ENCODE results near the gene IMMP1L. TPM values are rescaled to one million over a fixed set of nuclear protein-coding genes. Genes with fewer than 3 reads are reported as not detected.

IMMP1L gene
- total RNA-seq, 6 experiments from 2014 or later = 5.9 to 17.9 (median 10.6) TPM

DNA sequence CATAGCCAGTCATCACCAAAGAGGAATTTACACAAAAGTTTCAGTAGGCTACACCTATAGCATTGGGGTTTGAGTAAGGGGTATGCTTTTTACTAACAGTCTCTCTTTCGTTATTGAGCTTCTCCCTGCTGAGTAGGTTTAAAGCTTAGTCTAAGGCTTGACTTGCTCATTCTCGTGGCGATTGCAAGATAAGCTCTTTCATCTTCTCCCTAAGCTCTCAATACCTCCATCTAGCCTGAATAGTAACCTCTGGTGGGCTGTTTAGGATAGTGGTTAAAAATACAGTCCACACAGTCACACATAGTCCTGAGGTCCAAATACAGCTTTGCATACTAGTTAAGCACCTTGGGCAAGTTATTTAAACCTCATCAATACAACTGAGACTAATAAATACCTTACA lies 65.6 kb downstream of the IMMP1L start:
- no peaks in the 10 kb centered on the region for H3K36me3 ChIP-seq
- no peaks in the 10 kb centered on the region for H3K27me3 ChIP-seq
- no peak for ATAC-seq
- WGBS (ENCODE audit: insufficient coverage, low coverage, low lambda C conversion rate, missing lambda C conversion rate) = 86% methylated on average over 3 of the region's 3 CpGs
- TF ChIP-seq POLR2A (IDR thresholded peaks at IDR 0.05) = no peak
- TF ChIP-seq, protein P1, sequence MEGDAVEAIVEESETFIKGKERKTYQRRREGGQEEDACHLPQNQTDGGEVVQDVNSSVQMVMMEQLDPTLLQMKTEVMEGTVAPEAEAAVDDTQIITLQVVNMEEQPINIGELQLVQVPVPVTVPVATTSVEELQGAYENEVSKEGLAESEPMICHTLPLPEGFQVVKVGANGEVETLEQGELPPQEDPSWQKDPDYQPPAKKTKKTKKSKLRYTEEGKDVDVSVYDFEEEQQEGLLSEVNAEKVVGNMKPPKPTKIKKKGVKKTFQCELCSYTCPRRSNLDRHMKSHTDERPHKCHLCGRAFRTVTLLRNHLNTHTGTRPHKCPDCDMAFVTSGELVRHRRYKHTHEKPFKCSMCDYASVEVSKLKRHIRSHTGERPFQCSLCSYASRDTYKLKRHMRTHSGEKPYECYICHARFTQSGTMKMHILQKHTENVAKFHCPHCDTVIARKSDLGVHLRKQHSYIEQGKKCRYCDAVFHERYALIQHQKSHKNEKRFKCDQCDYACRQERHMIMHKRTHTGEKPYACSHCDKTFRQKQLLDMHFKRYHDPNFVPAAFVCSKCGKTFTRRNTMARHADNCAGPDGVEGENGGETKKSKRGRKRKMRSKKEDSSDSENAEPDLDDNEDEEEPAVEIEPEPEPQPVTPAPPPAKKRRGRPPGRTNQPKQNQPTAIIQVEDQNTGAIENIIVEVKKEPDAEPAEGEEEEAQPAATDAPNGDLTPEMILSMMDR (IDR thresholded peaks at IDR 0.05) = no peak
- DNase-seq = no peak
- H3K9me3 ChIP-seq = no peaks in the 10 kb centered on the region
- H3K27ac ChIP-seq = no peak overlapping the region
- H3K4me1 ChIP-seq = no peaks in the 10 kb centered on the region
- no peak overlapping the region for H3K4me3 ChIP-seq
- intact Hi-C loops (cut with DNase I) = no loop called here

DNA sequence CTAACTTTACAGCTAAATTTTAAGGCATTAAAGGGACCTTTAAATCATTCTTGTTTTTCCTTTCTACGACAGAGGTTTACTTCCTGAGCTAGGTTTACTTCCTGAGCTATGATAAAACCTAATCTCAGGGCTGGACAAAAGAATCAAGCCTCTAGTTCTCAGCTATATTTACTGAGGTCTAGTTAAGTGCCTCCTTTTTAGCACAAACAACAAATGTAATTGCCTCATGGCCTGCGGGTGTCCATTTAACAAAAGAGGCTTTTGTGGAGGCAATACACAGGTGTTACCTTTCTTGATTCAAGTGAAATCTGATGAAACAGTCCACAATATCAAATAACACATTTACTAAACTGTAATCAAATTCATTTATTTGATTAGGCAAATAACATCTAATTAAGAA lies 67.3 kb downstream of the IMMP1L start:
- WGBS (ENCODE audit: insufficient coverage, low coverage, low lambda C conversion rate, missing lambda C conversion rate) = 54% methylated on average over 2 of the region's 2 CpGs
- no peak overlapping the region for H3K27ac ChIP-seq
- H3K4me3 ChIP-seq = no peak overlapping the region
- ATAC-seq = no peak
- no peaks in the 10 kb centered on the region for H3K9me3 ChIP-seq
- no peaks in the 10 kb centered on the region for H3K27me3 ChIP-seq
- DNase-seq = no peak
- no peaks in the 10 kb centered on the region for H3K4me1 ChIP-seq
- intact Hi-C loops (cut with DNase I) = no loop called here
- TF ChIP-seq POLR2A (IDR thresholded peaks at IDR 0.05) = no peak
- TF ChIP-seq, protein P1 (IDR thresholded peaks at IDR 0.05) = no peak
- H3K36me3 ChIP-seq = no peaks in the 10 kb centered on the region

DNA sequence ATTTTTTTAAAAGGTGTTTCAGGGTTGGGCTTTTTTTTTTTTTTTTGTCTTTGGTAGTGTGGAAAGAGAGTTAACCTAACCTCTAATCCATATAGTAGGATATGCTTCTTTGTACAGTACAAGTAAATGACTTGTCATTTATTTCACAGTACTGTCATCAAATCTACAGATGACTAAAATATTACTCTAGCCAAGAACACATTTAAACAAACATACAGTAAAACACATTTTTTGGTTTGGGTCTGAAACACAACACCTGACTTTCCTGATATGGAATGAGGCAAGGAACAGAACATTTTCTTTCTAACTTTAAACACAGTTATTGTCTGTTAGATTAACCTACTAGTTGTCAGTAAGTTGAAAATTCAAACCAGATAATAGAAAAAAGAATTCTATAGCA lies 68.1 kb downstream of the IMMP1L start:
- Histone ChIP-seq H3K9me3 (no peaks in the 10 kb centered on the region), H3K4me3 (no peak overlapping the region), H3K4me1 (no peaks in the 10 kb centered on the region), H3K27me3 (no peaks in the 10 kb centered on the region), H3K36me3 (no peaks in the 10 kb centered on the region), H3K27ac (no peak overlapping the region)
- TF ChIP-seq POLR2A (IDR thresholded peaks at IDR 0.05) = no peak
- TF ChIP-seq, protein P1 (IDR thresholded peaks at IDR 0.05) = no peak
- no peak for DNase-seq
- ATAC-seq = no peak
- intact Hi-C loops (cut with DNase I) = no loop called here

DNA sequence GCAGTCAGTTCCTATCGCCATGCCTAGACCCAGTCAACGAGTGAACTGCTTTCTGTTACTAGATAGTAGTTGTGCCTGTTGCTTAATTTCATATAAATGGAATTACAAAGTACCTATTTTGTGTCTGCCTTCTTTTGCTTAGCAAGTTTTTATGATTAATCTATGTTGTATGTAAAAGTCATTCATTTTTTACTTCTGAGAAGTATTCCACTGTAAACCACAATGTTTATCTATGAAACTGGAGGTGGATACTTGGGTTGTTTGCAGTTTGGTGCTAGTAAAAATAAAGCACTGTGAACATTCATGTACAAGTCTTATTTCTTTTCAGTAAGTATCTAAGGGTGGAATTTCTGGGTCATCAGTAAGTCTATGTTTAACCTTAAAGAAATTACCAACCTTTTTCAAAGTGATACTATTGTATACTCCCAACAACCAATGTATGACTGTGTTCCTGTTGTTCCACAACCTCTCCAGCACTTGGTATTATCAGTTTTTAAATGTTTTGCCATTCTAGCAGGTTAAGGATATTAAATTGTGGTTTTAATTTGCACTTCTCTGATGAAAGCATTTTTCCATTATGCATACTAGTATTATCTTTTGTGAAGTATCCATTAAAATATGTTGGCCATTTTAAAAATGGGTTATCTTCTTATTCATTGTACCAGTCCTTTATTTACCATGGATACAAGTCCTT lies 71.5 kb downstream of the IMMP1L start:
- Histone ChIP-seq H3K36me3 (no peaks in the 10 kb centered on the region), H3K4me3 (no peak overlapping the region), H3K4me1 (no peaks in the 10 kb centered on the region), H3K27me3 (no peaks in the 10 kb centered on the region), H3K27ac (no peak overlapping the region), H3K9me3 (no peaks in the 10 kb centered on the region)
- ATAC-seq (no peak), DNase-seq (no peak)
- WGBS (ENCODE audit: insufficient coverage, low coverage, low lambda C conversion rate, missing lambda C conversion rate) = 84% methylated on average over 2 of the region's 2 CpGs
- intact Hi-C loops (cut with DNase I) = no loop called here
- TF ChIP-seq, protein P1 (IDR thresholded peaks at IDR 0.05) = no peak
- TF ChIP-seq POLR2A (IDR thresholded peaks at IDR 0.05) = no peak

DNA sequence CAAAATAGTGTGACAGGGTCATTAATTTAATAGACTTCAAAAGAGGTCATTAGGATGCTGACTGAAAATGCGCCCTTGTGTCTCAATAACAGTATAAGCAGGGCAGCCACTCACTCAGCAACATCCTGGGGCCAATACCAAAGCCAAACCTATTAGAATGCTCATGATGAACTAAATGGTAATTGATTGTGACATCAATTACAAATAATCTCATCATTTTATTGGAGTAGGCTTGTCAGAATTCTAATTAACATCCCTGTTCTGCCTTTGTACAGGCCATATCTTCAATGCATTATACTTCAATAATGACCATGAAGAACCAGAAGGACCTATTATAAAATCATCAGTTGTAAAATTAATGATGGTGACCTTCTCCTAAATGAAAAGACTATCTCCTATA lies 75.6 kb downstream of the IMMP1L start:
- 100% methylated on average over 1 of the region's 1 CpG for WGBS (ENCODE audit: insufficient coverage, low coverage, low lambda C conversion rate, missing lambda C conversion rate)
- Histone ChIP-seq H3K36me3 (no peaks in the 10 kb centered on the region), H3K4me3 (no peak overlapping the region), H3K9me3 (no peaks in the 10 kb centered on the region), H3K27me3 (no peaks in the 10 kb centered on the region), H3K4me1 (no peaks in the 10 kb centered on the region), H3K27ac (no peak overlapping the region)
- TF ChIP-seq, protein P1 (IDR thresholded peaks at IDR 0.05) = no peak
- TF ChIP-seq POLR2A (IDR thresholded peaks at IDR 0.05) = no peak
- DNase-seq (no peak), ATAC-seq (no peak)
- intact Hi-C loops (cut with DNase I) = no loop called here
